ENCODE results near the gene TEX14. TPM values are rescaled to one million over a fixed set of nuclear protein-coding genes. Genes with fewer than 3 reads are reported as not detected.
"Not testable (repeated sequence)": the region's sequence is repeated elsewhere in the genome, so short reads cannot be mapped to it uniquely, and the experiment has no call there.

Gene TEX14
- total RNA-seq, 2 experiments from 2014 or later, result 0.10 to 0.18 TPM

- DNase-seq, result no peak
- no peak overlapping the region for H3K27ac Mint-ChIP-seq
- peaks cover 7% of the 10 kb centered on the region for H3K4me1 Mint-ChIP-seq (ENCODE audit: low read depth)
- POLR2A ChIA-PET, result interaction anchor here (4.8 kb wide), 1 partner anchor 37 kb away, joined by 37 read pairs; no protein-coding TSS in a partner anchor
- H3K9me3 Mint-ChIP-seq (ENCODE audit: insufficient read depth), result no peaks in the 10 kb centered on the region
- ATAC-seq, result no peak
- H3K4me3 Mint-ChIP-seq, result no peak overlapping the region
- H3K36me3 Mint-ChIP-seq (ENCODE audit: low read depth), result no peaks in the 10 kb centered on the region
- peaks cover 22% of the 10 kb centered on the region for H3K27me3 Mint-ChIP-seq (ENCODE audit: low read depth)
- CTCF ChIA-PET, result no interaction called here
Measured at GRCh38 chr17:58667934-58668597, 23.8 kb downstream of the TEX14 start.

- Mint-ChIP-seq H3K27me3 (ENCODE audit: low read depth) (peaks cover 22% of the 10 kb centered on the region), H3K36me3 (ENCODE audit: low read depth) (no peaks in the 10 kb centered on the region), H3K4me3 (no peak overlapping the region), H3K4me1 (ENCODE audit: low read depth) (peaks cover 7% of the 10 kb centered on the region), H3K27ac (no peak overlapping the region), H3K9me3 (ENCODE audit: insufficient read depth) (no peaks in the 10 kb centered on the region)
- ChIA-PET POLR2A (interaction anchor here (4.8 kb wide), 1 partner anchor 35 kb away, joined by 37 read pairs; no protein-coding TSS in a partner anchor), CTCF (no interaction called here)
- ATAC-seq (no peak), DNase-seq (peak; percentile 40)
Measured at GRCh38 chr17:58666858-58667267, 25.0 kb downstream of the TEX14 start.

GRCh38 chr17:58665946-58666857 lies 25.6 kb downstream of the TEX14 start:
- H3K27me3 Mint-ChIP-seq (ENCODE audit: low read depth), result peaks cover 22% of the 10 kb centered on the region
- H3K36me3 Mint-ChIP-seq (ENCODE audit: low read depth), result no peaks in the 10 kb centered on the region
- ChIA-PET POLR2A (interaction anchor here (1.3 to 4.8 kb wide), 2 partner anchors 34 to 35 kb away, joined by 8 to 37 read pairs; no protein-coding TSS in a partner anchor), CTCF (no interaction called here)
- no peaks in the 10 kb centered on the region for H3K9me3 Mint-ChIP-seq (ENCODE audit: insufficient read depth)
- no peak overlapping the region for H3K27ac Mint-ChIP-seq
- no peak overlapping the region for H3K4me3 Mint-ChIP-seq
- DNase-seq (no peak), ATAC-seq (no peak)
- H3K4me1 Mint-ChIP-seq (ENCODE audit: low read depth), result peaks cover 7% of the 10 kb centered on the region

GRCh38 chr17:58664302-58664701 lies 27.5 kb downstream of the TEX14 start:
- CTCF ChIA-PET, result no interaction called here

GRCh38 chr17:58661499-58661898 lies 30.3 kb downstream of the TEX14 start:
- DNase-seq, result no peak
- H3K27ac Mint-ChIP-seq, result no peak overlapping the region
- H3K4me3 Mint-ChIP-seq, result no peak overlapping the region
- H3K36me3 Mint-ChIP-seq (ENCODE audit: low read depth), result no peaks in the 10 kb centered on the region
- peaks cover 20% of the 10 kb centered on the region for H3K4me1 Mint-ChIP-seq (ENCODE audit: low read depth)
- ChIA-PET CTCF (interaction anchor here (1.4 kb wide), 1 partner anchor 10 kb away, joined by 3 read pairs; no protein-coding TSS in a partner anchor), POLR2A (interaction anchor here (9.7 kb wide), 1 partner anchor 30 kb away, joined by 272 read pairs; no protein-coding TSS in a partner anchor)
- peaks cover 11% of the 10 kb centered on the region for H3K27me3 Mint-ChIP-seq (ENCODE audit: low read depth)
- ATAC-seq, result no peak
- H3K9me3 Mint-ChIP-seq (ENCODE audit: insufficient read depth), result no peaks in the 10 kb centered on the region

More at GRCh38 chr17:58664302-58664701, 27.5 kb downstream of the TEX14 start:
- POLR2A ChIA-PET, result interaction anchor here (1.0 to 1.3 kb wide), 2 partner anchors 32 kb away, joined by 3 to 8 read pairs; no protein-coding TSS in a partner anchor
- H3K4me3 Mint-ChIP-seq, result no peak overlapping the region
- no peaks in the 10 kb centered on the region for H3K36me3 Mint-ChIP-seq (ENCODE audit: low read depth)
- ATAC-seq (no peak), DNase-seq (no peak)
- peaks cover 8% of the 10 kb centered on the region for H3K4me1 Mint-ChIP-seq (ENCODE audit: low read depth)
- no peak overlapping the region for H3K27ac Mint-ChIP-seq
- peaks cover 21% of the 10 kb centered on the region for H3K27me3 Mint-ChIP-seq (ENCODE audit: low read depth)
- no peaks in the 10 kb centered on the region for H3K9me3 Mint-ChIP-seq (ENCODE audit: insufficient read depth)

- Mint-ChIP-seq H3K27ac (no peak overlapping the region), H3K36me3 (ENCODE audit: low read depth) (no peaks in the 10 kb centered on the region), H3K4me3 (no peak overlapping the region), H3K27me3 (ENCODE audit: low read depth) (peaks cover 9% of the 10 kb centered on the region), H3K9me3 (ENCODE audit: insufficient read depth) (no peaks in the 10 kb centered on the region), H3K4me1 (ENCODE audit: low read depth) (peaks cover 19% of the 10 kb centered on the region)
- no peak for DNase-seq
- POLR2A ChIA-PET, result interaction anchor here (9.7 kb wide), 1 partner anchor 29 kb away, joined by 272 read pairs; no protein-coding TSS in a partner anchor
- no peak for ATAC-seq
- CTCF ChIA-PET, result interaction anchor here (1.0 to 1.4 kb wide), 2 partner anchors 11 to 21 kb away, joined by 3 read pairs; no protein-coding TSS in a partner anchor
Measured at GRCh38 chr17:58660621-58661020, 31.2 kb downstream of the TEX14 start.

- DNase-seq; H3K27ac Mint-ChIP-seq; H3K36me3 Mint-ChIP-seq (ENCODE audit: low read depth); H3K27me3 Mint-ChIP-seq (ENCODE audit: low read depth); ATAC-seq; CTCF ChIA-PET; H3K9me3 Mint-ChIP-seq (ENCODE audit: insufficient read depth): not testable (repeated sequence)
- Mint-ChIP-seq H3K4me1 (ENCODE audit: low read depth) (peaks cover 19% of the 10 kb centered on the region), H3K4me3 (peak overlapping the region; percentile 65)
- POLR2A ChIA-PET, result interaction anchor here (0.6 to 9.7 kb wide), 7 partner anchors 12 to 72 kb away, joined by 3 to 272 read pairs (median 4); partner anchors contain the start of genes RAD51C and TEX14
Measured at GRCh38 chr17:58659714-58660084, 32.1 kb downstream of the TEX14 start.

- no peaks in the 10 kb centered on the region for H3K36me3 Mint-ChIP-seq (ENCODE audit: low read depth)
- H3K9me3 Mint-ChIP-seq (ENCODE audit: insufficient read depth), result no peaks in the 10 kb centered on the region
- ChIA-PET POLR2A (interaction anchor here (0.6 to 9.7 kb wide), 12 partner anchors 9 to 343 kb away, joined by 3 to 272 read pairs (median 4); partner anchors contain the start of genes RAD51C and TEX14), CTCF (no interaction called here)
- H3K4me1 Mint-ChIP-seq (ENCODE audit: low read depth), result peaks cover 19% of the 10 kb centered on the region
- ATAC-seq, result peak; percentile 82
- peak overlapping the region; percentile 65 for H3K4me3 Mint-ChIP-seq
- H3K27ac Mint-ChIP-seq, result peak overlapping the region; percentile 90
- peaks cover 9% of the 10 kb centered on the region for H3K27me3 Mint-ChIP-seq (ENCODE audit: low read depth)
- DNase-seq, result peak; percentile 83
Measured at GRCh38 chr17:58658804-58659713, 32.8 kb downstream of the TEX14 start.

- ATAC-seq (peak; percentile 34), DNase-seq (peak; percentile 28)
- H3K9me3 Mint-ChIP-seq (ENCODE audit: insufficient read depth); H3K36me3 Mint-ChIP-seq (ENCODE audit: low read depth); H3K27me3 Mint-ChIP-seq (ENCODE audit: low read depth): not testable (repeated sequence)
- POLR2A ChIA-PET, result interaction anchor here (0.8 to 9.7 kb wide), 8 partner anchors 8 to 344 kb away, joined by 3 to 272 read pairs (median 5); partner anchors contain the start of genes RAD51C and TEX14
- CTCF ChIA-PET, result interaction anchor here (0.9 kb wide), 1 partner anchor 27 kb away, joined by 4 read pairs; no protein-coding TSS in a partner anchor
- peak overlapping the region; percentile 1 for H3K27ac Mint-ChIP-seq
- peak overlapping the region; percentile 65 for H3K4me3 Mint-ChIP-seq
- H3K4me1 Mint-ChIP-seq (ENCODE audit: low read depth), result peaks cover 19% of the 10 kb centered on the region
Measured at GRCh38 chr17:58657962-58658803, 33.7 kb downstream of the TEX14 start.

- Mint-ChIP-seq H3K27me3 (ENCODE audit: low read depth) (peaks cover 2% of the 10 kb centered on the region), H3K36me3 (ENCODE audit: low read depth) (no peaks in the 10 kb centered on the region), H3K9me3 (ENCODE audit: insufficient read depth) (no peaks in the 10 kb centered on the region), H3K27ac (no peak overlapping the region), H3K4me3 (no peak overlapping the region), H3K4me1 (ENCODE audit: low read depth) (no peaks in the 10 kb centered on the region)
- DNase-seq, result no peak
- ATAC-seq, result no peak
- CTCF ChIA-PET, result no interaction called here
- POLR2A ChIA-PET, result interaction anchor here (0.7 to 3.4 kb wide), 2 partner anchors 16 to 130 kb away, joined by 4 to 30 read pairs; no protein-coding TSS in a partner anchor
Measured at GRCh38 chr17:58648236-58648635, 43.6 kb downstream of the TEX14 start.

All from activated CD8-positive, alpha-beta T cell treated with anti-CD3 and anti-CD28 coated beads, Interleukin-2, amount 10 ng/mL, durations not matched to agents 7 days and 5 days (primary cell).